ENCODE measurements around the gene CDR2L.

CDR2L gene

GRCh38 chr17:74952431-74953133 is 34.9 kb upstream of the CDR2L start:
- H3K4me3 ChIP-seq (ENCODE audit: low read length), result no peak overlapping the region
- TF ChIP-seq, protein P1, sequence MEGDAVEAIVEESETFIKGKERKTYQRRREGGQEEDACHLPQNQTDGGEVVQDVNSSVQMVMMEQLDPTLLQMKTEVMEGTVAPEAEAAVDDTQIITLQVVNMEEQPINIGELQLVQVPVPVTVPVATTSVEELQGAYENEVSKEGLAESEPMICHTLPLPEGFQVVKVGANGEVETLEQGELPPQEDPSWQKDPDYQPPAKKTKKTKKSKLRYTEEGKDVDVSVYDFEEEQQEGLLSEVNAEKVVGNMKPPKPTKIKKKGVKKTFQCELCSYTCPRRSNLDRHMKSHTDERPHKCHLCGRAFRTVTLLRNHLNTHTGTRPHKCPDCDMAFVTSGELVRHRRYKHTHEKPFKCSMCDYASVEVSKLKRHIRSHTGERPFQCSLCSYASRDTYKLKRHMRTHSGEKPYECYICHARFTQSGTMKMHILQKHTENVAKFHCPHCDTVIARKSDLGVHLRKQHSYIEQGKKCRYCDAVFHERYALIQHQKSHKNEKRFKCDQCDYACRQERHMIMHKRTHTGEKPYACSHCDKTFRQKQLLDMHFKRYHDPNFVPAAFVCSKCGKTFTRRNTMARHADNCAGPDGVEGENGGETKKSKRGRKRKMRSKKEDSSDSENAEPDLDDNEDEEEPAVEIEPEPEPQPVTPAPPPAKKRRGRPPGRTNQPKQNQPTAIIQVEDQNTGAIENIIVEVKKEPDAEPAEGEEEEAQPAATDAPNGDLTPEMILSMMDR (IDR thresholded peaks at IDR 0.05; ENCODE audit: insufficient read depth, low read depth, low read length, missing control alignments), result no peak
- DNase-seq (ENCODE audit: low read depth), result no peak

- TF ChIP-seq, protein P1 (IDR thresholded peaks at IDR 0.05; ENCODE audit: insufficient read depth, low read depth, low read length, missing control alignments), result no peak
- no peak overlapping the region for H3K4me3 ChIP-seq (ENCODE audit: low read length)
- no peak for DNase-seq (ENCODE audit: low read depth)
Measured at GRCh38 chr17:74953134-74953687, 34.2 kb upstream of the CDR2L start.

GRCh38 chr17:74954115-74954514 is 33.3 kb upstream of the CDR2L start:
- TF ChIP-seq, protein P1 (IDR thresholded peaks at IDR 0.05; ENCODE audit: insufficient read depth, low read depth, low read length, missing control alignments), result no peak
- DNase-seq (ENCODE audit: low read depth), result no peak
- H3K4me3 ChIP-seq (ENCODE audit: low read length), result no peak overlapping the region

GRCh38 chr17:74954665-74955421 is 32.6 kb upstream of the CDR2L start:
- TF ChIP-seq, protein P1 (IDR thresholded peaks at IDR 0.05; ENCODE audit: insufficient read depth, low read depth, low read length, missing control alignments), result no peak
- no peak for DNase-seq (ENCODE audit: low read depth)
- no peak overlapping the region for H3K4me3 ChIP-seq (ENCODE audit: low read length)

DNA sequence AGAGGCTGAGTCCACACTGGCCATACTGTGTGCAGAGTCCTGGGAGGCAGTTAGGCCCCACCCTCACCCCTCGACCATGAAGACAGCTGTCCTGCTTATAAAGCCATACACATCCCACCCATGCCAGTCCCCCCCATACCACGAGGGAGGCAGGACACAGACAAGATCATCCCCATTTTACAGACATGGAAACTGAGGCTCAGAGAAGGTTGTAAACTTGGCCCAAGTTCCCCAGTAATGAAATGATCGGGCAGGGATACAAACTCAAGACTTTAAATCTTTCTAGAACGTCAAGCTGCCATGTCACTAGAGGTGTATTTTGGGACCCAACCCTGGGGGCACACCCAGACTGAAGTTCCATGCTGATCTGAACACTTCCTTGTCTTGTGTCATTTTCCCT is 31.3 kb upstream of the CDR2L start:
- DNase-seq (ENCODE audit: low read depth), result no peak
- TF ChIP-seq, protein P1 (IDR thresholded peaks at IDR 0.05; ENCODE audit: insufficient read depth, low read depth, low read length, missing control alignments), result no peak
- H3K4me3 ChIP-seq (ENCODE audit: low read length), result no peak overlapping the region

DNA sequence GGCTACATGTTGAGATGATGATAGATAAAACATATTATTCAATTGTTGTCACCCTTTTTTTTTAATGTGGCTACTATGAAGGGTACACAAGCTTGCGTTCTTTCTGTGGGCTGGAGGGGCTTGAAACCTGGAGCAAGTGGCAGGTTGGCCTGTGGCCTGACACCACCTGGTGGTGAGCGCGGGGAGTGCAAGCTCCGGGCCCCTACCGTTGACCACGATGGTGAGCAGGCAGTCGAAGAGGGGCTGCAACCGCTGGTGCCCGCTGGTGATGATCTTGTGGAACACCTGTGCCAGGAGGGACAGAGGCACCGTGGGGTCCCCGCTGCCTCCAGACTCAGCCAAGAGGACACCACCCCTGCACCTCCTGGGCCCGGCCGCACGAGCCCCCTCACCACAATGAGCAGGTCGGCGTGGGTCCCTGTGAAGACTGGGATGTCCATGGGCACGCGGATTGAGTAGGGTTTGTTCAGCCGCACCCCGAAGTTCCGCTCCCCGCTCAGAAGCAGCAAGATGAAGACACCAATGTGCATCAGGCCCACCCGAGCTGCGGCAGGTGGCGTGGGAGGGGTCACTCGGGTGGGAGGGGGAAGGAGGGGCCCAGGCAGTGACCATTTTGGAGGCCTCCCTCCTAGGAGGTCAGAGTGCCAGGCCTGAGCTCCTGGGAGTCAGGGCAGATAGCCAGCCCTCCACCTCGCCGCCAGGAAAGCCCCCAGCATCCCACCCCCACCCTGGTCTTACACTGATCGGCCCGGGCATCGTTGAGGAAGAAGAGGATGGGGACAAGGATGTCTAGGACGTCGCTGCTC is 29.3 kb upstream of the CDR2L start:
- H3K4me3 ChIP-seq (ENCODE audit: low read length), result no peak overlapping the region
- DNase-seq (ENCODE audit: low read depth), result peak; percentile 65
- TF ChIP-seq, protein P1 (IDR thresholded peaks at IDR 0.05; ENCODE audit: insufficient read depth, low read depth, low read length, missing control alignments), result peak; percentile 91
